Sigmoid colon (tissue), 7 donors: Measurements from ENCODE around the gene CCND3. TPM values are rescaled to one million over a fixed set of nuclear protein-coding genes. Genes with fewer than 3 reads are reported as not detected.
"Not testable (repeated sequence)": the region's sequence is repeated elsewhere in the genome, so short reads cannot be mapped to it uniquely, and the experiment has no call there.

Experiments used
- DNase-seq: peaks from one replicate; pipeline ENCODE4 v3.0.0-alpha.2; 2019
- H3K27ac ChIP-seq, 4 donors: fragments of 200-600 bp; sonication (generic); one replicate each; pipeline ENCODE4 v1.5.1; 2016 to 2019; ENCODE audit warnings: mild to moderate bottlenecking in 1 of 4
- H3K27me3 ChIP-seq, 3 donors: fragments of 200-600 bp; sonication (generic); one replicate each; pipeline ENCODE4 v1.5.1; 2019; ENCODE audit warnings: mild to moderate bottlenecking in 1 of 3
- H3K36me3 ChIP-seq, 4 donors: fragments of 200-600 bp; sonication (generic); one replicate each; pipeline ENCODE4 v1.5.1; 2016 to 2019
- H3K4me1 ChIP-seq, 4 donors: fragments of 200-600 bp; sonication (generic); one replicate each; pipeline ENCODE4 v1.5.1; 2017 to 2019
- H3K4me3 ChIP-seq, 4 donors: fragments of 200-600 bp; sonication (generic); one replicate each; pipeline ENCODE4 v1.5.1; 2017 to 2019; ENCODE audit warnings: mild to moderate bottlenecking in 2 of 4, moderate library complexity in 1 of 4
- H3K9me3 ChIP-seq, 4 donors: fragments of 200-600 bp in 3 of 4; sonication (generic) in 3 of 4; one replicate each; pipeline versions ENCODE4 v1.5.1 to v1.6.1; 2013 to 2019
- CTCF ChIP-seq, 4 experiments: fragments of 450-650 bp in 3 of 4; fragments of 200-600 bp in 1 of 4; IDR thresholded peaks; one replicate each; pipeline ENCODE4 v1.5.1; 2016 to 2019; ENCODE audit warnings: antibody characterized with exemption in 4 of 4, mild to moderate bottlenecking in 3 of 4, moderate library complexity in 2 of 4
- EP300 ChIP-seq, 4 donors: sonication (generic); formaldehyde crosslinking; IDR thresholded peaks; one replicate each; pipeline ENCODE4 v1.6.1; 2017; ENCODE audit warnings: antibody characterized with exemption in 4 of 4
- POLR2A ChIP-seq, 2 donors: fragments of 450-650 bp; IDR thresholded peaks; one replicate each; pipeline ENCODE4 v1.6.1; 2016; ENCODE audit warnings: antibody characterized with exemption in 2 of 2, mild to moderate bottlenecking in 2 of 2, moderate library complexity in 2 of 2
- POLR2AphosphoS5 ChIP-seq, 4 donors: sonication (generic); formaldehyde crosslinking; IDR thresholded peaks; one replicate each; pipeline ENCODE4 v1.6.1; 2017; ENCODE audit warnings: antibody characterized with exemption in 4 of 4
- WGBS, 2 donors: extraction: QIAGEN DNeasy Blood & Tissue Kit; methylation state at CpG; one replicate each; pipeline ENCODE4 v1.1.7; 2013; 5-methylcytosine and 5-hydroxymethylcytosine counted together
- intact Hi-C: fragments of 100-400 bp; cut with DNase I; formaldehyde crosslinking; loops from one replicate; pipeline ENCODE4 v1.15.1; 2023
- polyA plus RNA-seq, 3 donors: library from polyadenylated mRNA; stranded (reverse); fragments of 200-250 nt; gene quantifications; one replicate each; pipeline ENCODE4 v1.2.3, GENCODE V29; 2013
- total RNA-seq, 4 donors: library from RNA; depleted of rRNA; stranded (reverse); fragments of >200 nt; gene quantifications; one replicate each; pipeline ENCODE4 v1.1.0, GENCODE V29; 2016
- donor health status: healthy with polysubstance abuse.
- donor health status: Bipolar disorder and iron deficiency.
- donor health status: healthy.

CCND3 gene
- total and polyA plus RNA-seq, 7 donors = 43.2 to 144 (median 102) TPM

GRCh38 chr6:41955412-41955811 is 13.8 kb upstream of the CCND3 start:
- Histone ChIP-seq H3K27me3 (no peaks in the 10 kb centered on the region), H3K9me3 (no peaks in the 10 kb centered on the region), H3K36me3 (no peaks in the 10 kb centered on the region), H3K4me3 (no peak overlapping the region), H3K4me1 (no peaks in the 10 kb centered on the region), H3K27ac (no peak overlapping the region)
- intact Hi-C loops = no loop called here
- TF ChIP-seq POLR2A (IDR thresholded peaks at IDR 0.05) (no peak), EP300 (IDR thresholded peaks at IDR 0.05) (no peak), POLR2AphosphoS5 (IDR thresholded peaks at IDR 0.05) (no peak), CTCF (IDR thresholded peaks at IDR 0.05) (no peak)
- 80 to 86% methylated on average over 2 of the region's 2 CpGs for WGBS, 2 donors
- no peak for DNase-seq

- 93 to 99% methylated on average over 2 of the region's 2 CpGs for WGBS, 2 donors
Measured at GRCh38 chr6:41954668-41955067, 13.1 kb upstream of the CCND3 start.

GRCh38 chr6:41947581-41948220 is 6.1 kb upstream of the CCND3 start:
- WGBS, 2 donors = 86 to 90% methylated on average over 10 of the region's 10 CpGs
- no peak overlapping the region for H3K4me3 ChIP-seq

More at GRCh38 chr6:41954668-41955067, 13.1 kb upstream of the CCND3 start:
- no peak overlapping the region for H3K4me3 ChIP-seq
- intact Hi-C loops = no loop called here
- no peaks in the 10 kb centered on the region for H3K9me3 ChIP-seq
- no peak for DNase-seq
- no peak overlapping the region for H3K27ac ChIP-seq
- H3K36me3 ChIP-seq = no peaks in the 10 kb centered on the region
- H3K4me1 ChIP-seq = no peaks in the 10 kb centered on the region
- TF ChIP-seq EP300 (IDR thresholded peaks at IDR 0.05) (no peak), POLR2AphosphoS5 (IDR thresholded peaks at IDR 0.05) (no peak), POLR2A (IDR thresholded peaks at IDR 0.05) (no peak), CTCF (IDR thresholded peaks at IDR 0.05) (no peak)
- H3K27me3 ChIP-seq = no peaks in the 10 kb centered on the region

GRCh38 chr6:41943456-41943855 is 1.8 kb upstream of the CCND3 start:
- no peak for TF ChIP-seq POLR2A (IDR thresholded peaks at IDR 0.05)
- TF ChIP-seq EP300 (IDR thresholded peaks at IDR 0.05) = no peak
- TF ChIP-seq CTCF (IDR thresholded peaks at IDR 0.05) = no peak
- TF ChIP-seq POLR2AphosphoS5 (IDR thresholded peaks at IDR 0.05) = no peak
- DNase-seq = no peak
- H3K27me3 ChIP-seq = no peaks in the 10 kb centered on the region
- intact Hi-C loops = loop anchor here (5.0 kb wide), 1 partner anchor 161 kb away; the partner anchor contains the start of gene PRICKLE4
- H3K27ac ChIP-seq = no peak overlapping the region
- no peak overlapping the region for H3K4me3 ChIP-seq
- no peaks in the 10 kb centered on the region for H3K36me3 ChIP-seq
- no peaks in the 10 kb centered on the region for H3K9me3 ChIP-seq
- H3K4me1 ChIP-seq = peaks cover 0 to 34% (median 31%) of the 10 kb centered on the region in 4 donors

More at GRCh38 chr6:41947581-41948220, 6.1 kb upstream of the CCND3 start:
- DNase-seq = no peak
- Histone ChIP-seq H3K27me3 (no peaks in the 10 kb centered on the region), H3K4me1 (no peaks in the 10 kb centered on the region), H3K9me3 (no peaks in the 10 kb centered on the region), H3K27ac (no peak overlapping the region), H3K36me3 (no peaks in the 10 kb centered on the region)
- TF ChIP-seq POLR2A (IDR thresholded peaks at IDR 0.05) (no peak), EP300 (IDR thresholded peaks at IDR 0.05) (no peak), POLR2AphosphoS5 (IDR thresholded peaks at IDR 0.05) (no peak), CTCF (IDR thresholded peaks at IDR 0.05) (no peak)
- intact Hi-C loops = no loop called here

GRCh38 chr6:41942882-41943281 is 1.3 kb upstream of the CCND3 start:
- peak overlapping the region in 3 of 4 donors; percentile 86 to 94 (median 88) for H3K27ac ChIP-seq
- intact Hi-C loops = loop anchor here (5.0 kb wide), 1 partner anchor 161 kb away; the partner anchor contains the start of gene PRICKLE4

More at GRCh38 chr6:41942882-41943281, 1.3 kb upstream of the CCND3 start:
- not testable (repeated sequence) for H3K4me3 ChIP-seq, H3K9me3 ChIP-seq, H3K27me3 ChIP-seq, H3K36me3 ChIP-seq, DNase-seq
- H3K4me1 ChIP-seq = peaks cover 0 to 39% (median 36%) of the 10 kb centered on the region in 4 donors
- WGBS, 2 donors = 91 to 95% methylated on average over 14 of the region's 14 CpGs
